SH-SY5Y (cell line): ENCODE measurements around the gene CDH4.

ENCODE experiments used
- GATA2 ChIP-seq: IDR thresholded peaks from 2 replicates; pipeline ENCODE4 v1.6.1; 2011; ENCODE audit warnings: mild to moderate bottlenecking, low read depth, low read length
- GATA3 ChIP-seq: IDR thresholded peaks from 2 replicates; pipeline ENCODE4 v1.6.1; 2011; ENCODE audit warnings: low read depth, mild to moderate bottlenecking, low read length, moderate library complexity

DNA sequence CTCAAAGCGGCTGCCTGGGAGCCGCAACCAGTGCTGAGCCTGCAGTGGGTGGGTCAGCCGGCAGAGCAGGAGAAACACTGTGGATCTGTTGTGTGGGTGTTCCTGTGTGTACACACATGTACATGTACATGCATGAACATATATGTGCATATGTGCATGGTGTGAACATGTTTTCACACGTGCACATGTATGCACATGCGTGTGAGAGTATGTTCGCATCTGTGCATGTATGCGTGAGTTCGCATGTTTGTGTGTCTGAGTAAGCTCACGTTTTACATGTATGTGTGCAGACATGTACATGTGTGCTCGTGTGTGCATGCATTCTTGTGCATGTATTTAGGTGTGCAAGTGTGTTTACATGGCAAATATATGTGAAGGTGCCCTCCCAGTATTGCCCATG, 302.6 kb downstream of the CDH4 start:
- TF ChIP-seq GATA2: no peak
- no peak for TF ChIP-seq GATA3
